GM12875 (cell line): Measurements from ENCODE around the gene CPEB2.

Experiments used
- H3K4me3 ChIP-seq: one replicate; pipeline ENCODE4 v1.5.1; 2011; ENCODE audit warnings: low read depth, low read length, control low read depth
- TF ChIP-seq, protein P1 (sequence below): IDR thresholded peaks from 2 replicates; pipeline ENCODE4 v1.5.1; 2011; ENCODE audit warnings: low read depth, mild to moderate bottlenecking, control low read depth, inconsistent platforms, low read length, moderate library complexity, borderline replicate concordance; ENCODE audit not compliant: insufficient read depth

Gene CPEB2

DNA sequence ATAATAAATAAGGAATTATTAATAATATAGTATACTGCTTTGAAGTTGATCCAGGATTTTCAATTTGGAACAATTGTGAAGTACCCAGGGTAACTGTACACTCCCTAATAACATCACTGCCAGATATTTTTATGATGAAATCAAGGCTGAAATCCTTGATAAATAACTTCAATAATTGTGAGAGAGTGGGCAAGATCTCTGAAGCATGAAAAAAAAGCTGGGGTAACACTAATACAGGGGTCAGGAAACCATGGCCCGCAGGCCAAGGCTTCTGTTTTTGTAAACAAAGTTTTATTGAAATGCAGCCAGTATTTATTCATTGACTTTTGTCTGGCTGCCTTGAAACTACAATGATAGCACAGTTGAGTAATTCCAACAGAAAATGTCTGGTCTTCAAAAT is 41.6 kb downstream of the CPEB2 start:
- no peak overlapping the region for H3K4me3 ChIP-seq
- TF ChIP-seq, protein P1, sequence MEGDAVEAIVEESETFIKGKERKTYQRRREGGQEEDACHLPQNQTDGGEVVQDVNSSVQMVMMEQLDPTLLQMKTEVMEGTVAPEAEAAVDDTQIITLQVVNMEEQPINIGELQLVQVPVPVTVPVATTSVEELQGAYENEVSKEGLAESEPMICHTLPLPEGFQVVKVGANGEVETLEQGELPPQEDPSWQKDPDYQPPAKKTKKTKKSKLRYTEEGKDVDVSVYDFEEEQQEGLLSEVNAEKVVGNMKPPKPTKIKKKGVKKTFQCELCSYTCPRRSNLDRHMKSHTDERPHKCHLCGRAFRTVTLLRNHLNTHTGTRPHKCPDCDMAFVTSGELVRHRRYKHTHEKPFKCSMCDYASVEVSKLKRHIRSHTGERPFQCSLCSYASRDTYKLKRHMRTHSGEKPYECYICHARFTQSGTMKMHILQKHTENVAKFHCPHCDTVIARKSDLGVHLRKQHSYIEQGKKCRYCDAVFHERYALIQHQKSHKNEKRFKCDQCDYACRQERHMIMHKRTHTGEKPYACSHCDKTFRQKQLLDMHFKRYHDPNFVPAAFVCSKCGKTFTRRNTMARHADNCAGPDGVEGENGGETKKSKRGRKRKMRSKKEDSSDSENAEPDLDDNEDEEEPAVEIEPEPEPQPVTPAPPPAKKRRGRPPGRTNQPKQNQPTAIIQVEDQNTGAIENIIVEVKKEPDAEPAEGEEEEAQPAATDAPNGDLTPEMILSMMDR: no peak

DNA sequence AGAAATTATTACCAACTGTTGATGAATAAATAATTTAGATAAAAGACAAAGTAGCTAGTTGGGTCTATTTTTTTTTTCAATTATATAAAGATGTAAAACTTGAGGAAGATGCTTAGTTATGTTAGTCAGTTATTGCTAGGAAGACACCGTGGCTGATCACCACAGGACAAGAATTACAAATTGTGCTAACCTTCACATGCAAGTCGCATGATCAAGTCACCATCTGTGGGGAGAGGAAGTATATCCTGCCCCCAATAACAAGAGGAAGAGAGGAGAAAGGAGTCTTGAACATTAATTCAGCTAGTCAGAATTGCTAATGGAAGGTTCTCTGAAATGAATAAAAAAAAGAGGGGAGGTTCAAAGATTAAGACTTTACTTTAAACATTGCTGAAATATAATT is 52.3 kb downstream of the CPEB2 start:
- TF ChIP-seq, protein P1: no peak
- no peak overlapping the region for H3K4me3 ChIP-seq

DNA sequence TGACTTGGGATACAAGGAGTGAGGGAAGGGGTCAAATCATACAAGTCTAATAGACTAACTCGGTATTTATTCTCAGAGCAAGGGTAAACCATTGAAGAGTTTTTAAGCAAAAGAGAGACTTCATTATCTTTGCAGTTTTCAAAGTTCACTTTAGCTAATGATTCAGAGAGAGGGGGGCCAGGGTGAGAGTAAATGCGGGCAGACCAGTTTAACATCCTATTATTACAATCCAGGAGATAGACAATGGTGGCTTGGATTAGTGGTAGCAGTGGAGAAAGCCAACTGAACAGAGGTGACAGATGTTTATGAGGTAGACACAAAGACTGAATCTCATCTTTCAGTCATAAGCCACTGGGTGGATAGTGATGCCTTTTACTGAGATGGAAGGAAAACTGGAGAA is 57.9 kb downstream of the CPEB2 start:
- TF ChIP-seq, protein P1: no peak
- no peak overlapping the region for H3K4me3 ChIP-seq

DNA sequence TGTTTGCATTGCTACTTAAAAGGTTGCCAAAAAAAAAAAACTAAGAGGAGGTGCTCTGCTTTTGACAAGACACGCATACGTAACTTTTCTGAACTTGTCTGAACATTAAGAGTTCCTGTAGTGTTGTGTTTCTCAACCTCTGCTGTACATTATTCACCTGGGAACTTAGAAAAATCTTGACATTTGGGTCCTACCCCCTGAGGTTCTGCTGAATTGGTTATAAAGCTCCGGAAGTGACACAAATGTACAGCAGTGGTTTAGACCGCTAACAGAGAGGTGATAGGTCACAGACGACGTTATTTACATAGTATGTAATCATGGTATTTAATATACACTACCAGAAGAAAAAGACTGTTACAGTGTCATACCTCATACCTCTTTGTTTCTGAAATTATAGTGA is 61.1 kb downstream of the CPEB2 start:
- no peak overlapping the region for H3K4me3 ChIP-seq
- TF ChIP-seq, protein P1: no peak

DNA sequence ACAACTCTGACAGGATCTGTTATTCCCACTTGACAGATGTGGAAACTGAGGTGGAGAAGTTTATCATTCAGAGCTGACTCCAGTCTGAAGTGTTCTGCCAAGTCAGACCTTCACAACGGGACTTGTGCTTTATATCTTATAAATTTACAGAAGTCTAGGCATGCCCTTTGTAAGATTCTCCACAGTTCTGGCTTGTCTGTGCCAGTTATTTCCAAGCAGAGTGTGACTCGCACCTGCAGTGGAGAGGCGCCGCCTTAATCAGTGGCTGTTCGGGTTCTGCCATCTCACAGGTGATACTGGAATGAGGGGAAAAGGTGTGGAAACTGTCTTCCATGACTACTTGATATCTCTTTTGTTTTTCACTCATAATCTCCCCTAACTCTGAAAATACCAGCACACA is 63.2 kb downstream of the CPEB2 start:
- TF ChIP-seq, protein P1: no peak
- H3K4me3 ChIP-seq: no peak overlapping the region

DNA sequence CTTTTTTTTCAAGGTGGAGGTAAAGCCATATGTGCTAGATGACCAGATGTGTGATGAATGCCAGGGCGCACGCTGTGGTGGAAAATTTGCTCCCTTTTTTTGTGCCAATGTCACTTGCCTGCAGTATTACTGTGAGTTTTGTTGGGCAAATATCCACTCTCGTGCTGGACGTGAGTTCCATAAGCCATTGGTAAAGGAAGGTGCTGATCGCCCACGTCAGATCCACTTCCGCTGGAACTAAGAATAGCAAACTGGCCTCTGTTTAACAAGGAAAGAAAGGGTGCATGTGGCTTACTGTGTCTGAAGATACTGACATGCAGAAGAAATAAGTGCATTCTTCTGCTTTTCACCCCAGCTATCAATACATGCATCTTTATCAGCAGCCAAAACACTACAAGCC is 63.9 kb downstream of the CPEB2 start:
- TF ChIP-seq, protein P1: no peak
- no peak overlapping the region for H3K4me3 ChIP-seq

DNA sequence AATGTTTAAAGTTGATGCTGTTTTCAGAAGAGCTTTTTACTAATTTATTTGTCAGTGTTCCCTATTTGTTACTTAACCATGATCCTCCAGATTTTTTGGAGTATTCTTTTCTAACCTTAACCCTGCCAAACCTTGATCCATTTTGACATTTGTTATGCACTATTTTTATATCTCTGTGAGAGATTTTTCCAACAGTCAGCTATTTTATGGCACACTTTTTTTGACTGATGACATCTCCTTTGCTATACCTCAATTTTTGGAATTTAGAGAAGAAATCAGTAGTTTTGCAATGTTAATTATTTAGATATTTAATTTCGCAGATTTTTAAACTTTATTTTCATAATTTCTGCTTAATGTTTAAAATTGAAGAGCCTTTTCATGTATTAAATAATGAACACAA is 66.0 kb downstream of the CPEB2 start:
- TF ChIP-seq, protein P1: no peak

More for the DNA sequence above, 66.0 kb downstream of the CPEB2 start:
- H3K4me3 ChIP-seq: no peak overlapping the region
